ENCODE data around the gene RNF26. TPM values are rescaled to one million over a fixed set of nuclear protein-coding genes. Genes with fewer than 3 reads are reported as not detected.
A peak's percentile ranks its signal among the peaks of the same experiment; 100 is the strongest.

The RNF26 gene
- total RNA-seq, 1 experiment from 2014 or later, result 19.2 TPM

DNA sequence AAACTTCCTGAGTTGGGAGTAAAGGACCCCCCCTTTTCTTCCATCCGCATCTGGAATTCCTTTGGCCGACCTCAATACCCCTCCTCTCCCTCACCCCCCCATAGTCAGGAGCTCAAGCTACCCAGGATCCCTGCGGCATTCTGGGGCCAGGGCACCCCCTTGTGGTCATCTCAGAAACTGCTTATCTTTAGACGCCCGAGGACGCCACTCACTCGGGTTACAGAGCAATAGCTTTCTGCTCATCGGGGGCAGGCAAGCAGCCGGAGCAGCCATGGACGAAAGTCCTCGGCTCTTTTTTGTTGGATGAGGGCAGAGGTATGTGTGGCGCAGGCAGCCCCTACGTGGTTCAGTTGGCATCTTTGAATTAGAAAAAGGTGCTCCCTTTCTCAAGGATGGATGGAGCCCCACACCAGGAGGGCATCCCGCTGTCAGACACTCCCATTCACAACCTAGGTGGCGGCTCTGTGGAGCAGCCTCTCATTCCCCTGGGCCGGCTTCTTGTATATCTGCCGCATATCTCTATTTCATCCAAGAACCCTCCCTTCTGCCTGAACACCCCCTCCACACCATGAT, 4.1 kb downstream of the RNF26 start:
- POLR2A ChIA-PET, result interaction anchor here (0.6 to 1.6 kb wide), 8 partner anchors 18 to 432 kb away, joined by 3 to 6 read pairs (median 3); partner anchors contain the start of gene USP2
- peak; percentile 74 for DNase-seq (ENCODE audit: unreplicated experiment)
- Mint-ChIP-seq H3K9me3 (ENCODE audit: unreplicated experiment) (no peaks in the 10 kb centered on the region), H3K27me3 (ENCODE audit: insufficient read depth, unreplicated experiment) (peaks cover 11% of the 10 kb centered on the region), H3K4me1 (ENCODE audit: insufficient read depth, unreplicated experiment) (peaks cover 31% of the 10 kb centered on the region), H3K27ac (ENCODE audit: low read depth, unreplicated experiment) (no peak overlapping the region), H3K36me3 (ENCODE audit: insufficient read depth, unreplicated experiment) (peaks cover 8% of the 10 kb centered on the region), H3K4me3 (ENCODE audit: unreplicated experiment) (no peak overlapping the region)
- intact Hi-C loops (cut with micrococcal nuclease), result no loop called here
- CTCF ChIA-PET, result interaction anchor here (0.5 to 5.9 kb wide), 32 partner anchors 10 to 868 kb away, joined by 3 to 49 read pairs (median 4); partner anchors contain the start of genes CBL, TRAPPC4 and USP2
- no TSS peak for BruUV-seq (replicated peaks)
- TF ChIP-seq CTCF (IDR thresholded peaks at IDR 0.05; ENCODE audit: unreplicated experiment), result peak; percentile 56

DNA sequence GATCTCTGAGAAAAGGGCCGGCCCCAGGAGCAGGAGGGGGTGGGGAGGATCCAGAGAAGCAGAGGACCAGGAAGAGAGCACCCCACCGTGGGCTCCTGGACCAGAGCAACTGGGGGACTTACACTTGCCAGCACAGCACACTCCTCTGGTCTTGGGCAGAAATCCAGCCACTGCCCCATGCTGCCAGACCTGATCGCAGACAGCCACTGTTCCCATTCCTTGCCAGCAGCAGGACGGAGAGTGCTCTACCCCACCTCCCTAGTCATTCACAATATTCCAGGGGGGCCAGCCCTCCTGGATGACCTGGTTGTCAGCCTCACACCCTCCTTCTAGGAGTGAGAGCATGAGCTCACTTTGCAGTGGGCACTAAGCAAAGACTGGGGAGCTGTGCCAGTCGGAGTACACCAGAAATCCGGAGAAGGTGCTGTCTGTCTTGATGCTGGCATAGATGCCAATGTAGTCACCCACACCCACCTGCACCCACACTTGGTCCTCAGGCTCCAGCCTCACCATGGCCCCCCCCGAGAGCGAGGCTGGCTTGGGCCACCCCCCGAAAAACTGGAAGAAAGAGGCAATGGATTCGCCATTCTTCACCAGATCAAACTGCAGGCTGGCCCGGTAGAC, 4.8 kb downstream of the RNF26 start:
- peaks cover 31% of the 10 kb centered on the region for H3K4me1 Mint-ChIP-seq (ENCODE audit: insufficient read depth, unreplicated experiment)
- no TSS peak for BruUV-seq (replicated peaks)

GRCh38 chr11:119339589-119340334, 5.4 kb downstream of the RNF26 start:
- Mint-ChIP-seq H3K4me1 (ENCODE audit: insufficient read depth, unreplicated experiment) (peaks cover 31% of the 10 kb centered on the region), H3K27me3 (ENCODE audit: insufficient read depth, unreplicated experiment) (peaks cover 11% of the 10 kb centered on the region), H3K36me3 (ENCODE audit: insufficient read depth, unreplicated experiment) (peaks cover 2% of the 10 kb centered on the region), H3K4me3 (ENCODE audit: unreplicated experiment) (no peak overlapping the region), H3K9me3 (ENCODE audit: unreplicated experiment) (no peaks in the 10 kb centered on the region), H3K27ac (ENCODE audit: low read depth, unreplicated experiment) (no peak overlapping the region)
- DNase-seq (ENCODE audit: unreplicated experiment), result no peak
- peak; percentile 91 for TF ChIP-seq CTCF (IDR thresholded peaks at IDR 0.05; ENCODE audit: unreplicated experiment)
- BruUV-seq (replicated peaks), result no TSS peak
- intact Hi-C loops (cut with micrococcal nuclease), result no loop called here
- CTCF ChIA-PET, result interaction anchor here (0.6 to 5.9 kb wide), 12 partner anchors 12 to 1961 kb away, joined by 3 to 49 read pairs (median 6); no protein-coding TSS in a partner anchor
- POLR2A ChIA-PET, result no interaction called here

More for the DNA sequence above, 4.8 kb downstream of the RNF26 start:
- no peak overlapping the region for H3K27ac Mint-ChIP-seq (ENCODE audit: low read depth, unreplicated experiment)
- ChIA-PET POLR2A (interaction anchor here (1.1 kb wide), 1 partner anchor 29 kb away, joined by 5 read pairs; no protein-coding TSS in a partner anchor), CTCF (interaction anchor here (0.5 to 5.9 kb wide), 19 partner anchors 9 to 1961 kb away, joined by 3 to 49 read pairs (median 4); partner anchors contain the start of gene USP2)
- H3K27me3 Mint-ChIP-seq (ENCODE audit: insufficient read depth, unreplicated experiment), result peaks cover 11% of the 10 kb centered on the region
- intact Hi-C loops (cut with micrococcal nuclease), result no loop called here
- no peak for DNase-seq (ENCODE audit: unreplicated experiment)
- TF ChIP-seq CTCF (IDR thresholded peaks at IDR 0.05; ENCODE audit: unreplicated experiment), result no peak
- no peaks in the 10 kb centered on the region for H3K9me3 Mint-ChIP-seq (ENCODE audit: unreplicated experiment)
- peaks cover 8% of the 10 kb centered on the region for H3K36me3 Mint-ChIP-seq (ENCODE audit: insufficient read depth, unreplicated experiment)
- H3K4me3 Mint-ChIP-seq (ENCODE audit: unreplicated experiment), result no peak overlapping the region

All from MCF 10A (cell line).